Measurements from ENCODE around the gene TTLL3.
"Not testable (repeated sequence)": the region's sequence is repeated elsewhere in the genome, so short reads cannot be mapped to it uniquely, and the experiment has no call there.

The TTLL3 gene

DNA sequence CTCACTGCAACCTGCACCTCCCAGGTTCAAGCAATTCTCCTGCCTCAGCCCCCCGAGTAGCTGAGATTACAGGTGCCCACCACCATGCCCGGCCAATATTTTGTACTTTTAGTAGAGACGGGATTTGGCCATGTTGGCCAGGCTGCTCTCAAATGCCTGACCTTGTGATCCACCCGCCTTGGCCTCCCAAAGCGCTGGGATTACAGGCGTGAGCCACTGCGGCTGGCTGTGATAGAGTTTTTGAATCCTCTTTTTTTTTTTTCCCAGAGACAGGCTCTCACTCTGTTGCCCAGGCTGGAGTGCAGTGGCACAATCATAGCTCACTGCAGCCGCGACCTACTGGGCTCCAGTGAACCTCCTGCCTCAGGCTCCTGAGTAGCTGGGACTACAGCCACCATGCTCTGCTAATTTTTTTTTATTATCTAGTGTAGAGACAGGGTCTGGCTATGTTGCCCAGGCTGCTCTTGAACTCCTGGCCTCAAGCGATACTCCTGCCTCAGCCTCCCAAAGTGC is 55.1 kb downstream of the TTLL3 start:
- DNase-seq (ENCODE audit: low read depth in 2 of 3, low spot score in 2 of 3) = not testable (repeated sequence)

DNA sequence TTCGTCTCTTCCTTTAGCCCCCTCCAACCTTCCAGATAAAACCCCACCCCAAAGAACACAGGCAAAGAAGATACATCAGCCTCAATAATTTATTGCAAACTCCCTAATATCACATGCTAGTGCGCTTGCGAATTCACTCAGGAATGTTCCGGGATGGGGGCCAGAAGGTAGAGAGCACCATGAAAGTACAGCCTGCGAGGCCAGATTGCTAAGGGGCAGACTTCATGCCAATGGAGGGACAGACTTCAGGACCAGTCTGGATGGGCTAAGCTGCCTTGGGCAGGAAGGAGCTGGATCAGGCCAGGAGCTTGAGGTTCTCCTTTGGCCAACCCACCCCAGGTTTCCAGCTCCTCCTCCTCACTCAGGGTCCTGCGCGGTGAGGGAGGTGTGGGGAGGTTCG is 56.6 kb downstream of the TTLL3 start:
- no peak for DNase-seq (ENCODE audit: low read depth in 2 of 3, low spot score in 2 of 3)

DNA sequence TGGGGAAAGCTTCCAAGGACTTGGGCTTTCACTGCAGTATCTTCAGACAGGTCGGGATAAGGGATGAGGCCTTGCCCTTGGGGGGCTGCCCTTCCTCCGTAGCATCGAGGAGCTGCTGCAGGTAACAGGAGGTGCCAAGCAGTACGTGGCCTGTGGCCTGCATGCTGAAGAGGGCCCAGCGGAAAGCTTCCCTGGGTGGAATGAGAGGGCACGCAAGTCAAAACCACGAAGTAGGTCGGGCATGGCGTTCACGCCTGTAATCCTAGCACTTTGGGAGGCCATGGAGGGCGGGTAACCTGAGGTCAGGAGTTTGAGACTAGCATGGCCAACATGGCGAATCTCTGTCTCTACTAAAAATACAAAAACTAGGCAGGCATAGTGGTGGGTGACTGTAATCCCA is 57.0 kb downstream of the TTLL3 start:
- no peak for DNase-seq (ENCODE audit: low read depth in 2 of 3, low spot score in 2 of 3)

DNA sequence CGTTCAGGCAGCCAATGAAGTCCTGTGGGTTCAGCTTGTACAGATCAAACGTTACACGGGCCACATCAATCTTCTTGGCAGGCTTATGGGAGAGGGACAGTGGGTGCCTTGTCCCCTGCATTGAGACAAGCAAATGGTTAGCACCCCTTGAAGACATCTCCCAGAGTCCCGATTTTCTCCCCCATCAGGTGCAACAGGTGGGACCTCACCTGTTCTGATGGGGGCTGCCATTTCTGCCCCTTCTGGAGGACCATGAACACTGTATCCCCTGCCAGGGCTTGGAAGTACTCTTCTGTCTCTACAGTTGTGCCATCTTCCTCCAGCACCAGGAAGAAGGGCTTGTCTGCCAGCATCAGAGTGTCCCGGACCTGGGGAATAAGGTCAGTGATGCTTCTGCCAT is 59.9 kb downstream of the TTLL3 start:
- DNase-seq (ENCODE audit: low read depth in 2 of 3, low spot score in 2 of 3) = no peak

DNA sequence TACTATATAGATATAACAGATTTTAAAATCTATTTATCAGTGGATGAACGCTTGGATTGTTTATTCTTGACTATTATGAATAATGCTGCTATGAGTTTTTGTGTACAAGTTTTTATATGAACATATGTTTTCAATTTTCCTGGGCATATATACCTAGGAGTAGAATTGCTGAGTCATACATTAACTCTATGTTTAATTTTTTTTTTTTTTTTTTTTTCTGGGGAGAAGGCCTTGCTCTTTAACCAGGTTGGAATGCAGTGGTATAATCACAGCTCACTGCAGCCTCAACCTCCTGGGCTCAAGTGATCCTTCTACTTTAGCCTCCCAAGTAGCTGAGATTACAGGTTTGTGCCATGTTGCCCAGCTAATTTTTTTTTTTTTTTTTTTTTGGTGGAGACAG is 60.9 kb downstream of the TTLL3 start:
- DNase-seq (ENCODE audit: low read depth in 2 of 3, low spot score in 2 of 3) = no peak

DNA sequence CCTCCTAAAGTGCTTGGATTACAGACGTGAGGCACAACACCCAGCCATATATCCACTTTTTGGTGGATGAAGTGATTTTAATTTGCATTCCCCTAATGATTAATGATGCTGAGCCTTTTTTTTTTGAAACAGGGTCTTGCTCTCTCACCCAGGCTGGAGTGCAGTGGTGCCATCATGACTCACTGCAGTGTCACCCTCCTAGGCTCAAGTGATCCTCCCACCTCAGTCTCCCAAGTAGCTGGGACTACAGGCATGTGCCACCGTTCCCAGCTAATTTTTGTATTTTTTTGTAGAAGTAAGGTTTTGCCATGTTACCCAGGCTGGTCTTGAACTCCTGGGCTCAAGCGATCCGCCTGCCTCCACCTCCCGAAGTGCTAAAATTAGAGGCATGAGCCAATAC is 62.0 kb downstream of the TTLL3 start:
- DNase-seq (ENCODE audit: low read depth in 2 of 3, low spot score in 2 of 3) = not testable (repeated sequence)

DNA sequence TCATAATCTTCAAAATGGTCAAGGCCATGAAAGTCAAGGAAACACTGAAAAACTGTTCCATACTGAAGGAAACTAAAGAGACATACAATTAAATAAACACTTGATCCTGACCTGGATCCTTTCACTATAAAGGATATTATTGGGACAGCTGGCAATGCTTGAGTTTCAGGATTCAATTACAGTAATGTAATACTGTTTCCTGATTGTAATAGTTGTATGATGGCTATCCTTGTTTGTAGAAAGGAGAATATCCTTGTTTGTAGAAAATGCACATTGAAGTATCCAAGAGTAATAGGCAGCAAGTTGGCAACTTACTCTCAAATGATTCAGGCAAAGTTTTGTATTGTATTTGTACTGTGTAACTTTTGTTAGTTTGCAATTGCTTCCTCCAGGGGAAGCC is 65.4 kb downstream of the TTLL3 start:
- DNase-seq (ENCODE audit: low read depth in 2 of 3, low spot score in 2 of 3) = no peak

DNA sequence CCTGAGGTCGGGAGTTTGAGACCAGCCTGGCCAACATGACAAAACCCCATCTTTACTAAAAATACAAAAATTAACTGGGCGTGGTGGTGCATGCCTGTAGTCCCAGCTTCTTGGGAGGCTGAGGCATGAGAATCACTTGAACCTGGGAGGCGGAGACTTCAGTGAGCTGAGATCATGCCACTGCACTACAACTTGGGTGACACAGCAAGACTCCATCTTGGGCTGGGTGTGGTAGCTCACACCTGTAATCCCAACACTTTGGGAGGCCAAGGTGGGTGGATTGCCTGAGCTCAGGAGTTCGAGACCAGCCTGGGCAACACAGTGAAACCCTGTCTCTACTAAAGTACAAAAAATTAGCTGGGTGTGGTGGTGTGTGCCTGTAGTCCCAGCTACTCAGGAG is 66.2 kb downstream of the TTLL3 start:
- not testable (repeated sequence) for DNase-seq (ENCODE audit: low read depth in 2 of 3, low spot score in 2 of 3)

DNA sequence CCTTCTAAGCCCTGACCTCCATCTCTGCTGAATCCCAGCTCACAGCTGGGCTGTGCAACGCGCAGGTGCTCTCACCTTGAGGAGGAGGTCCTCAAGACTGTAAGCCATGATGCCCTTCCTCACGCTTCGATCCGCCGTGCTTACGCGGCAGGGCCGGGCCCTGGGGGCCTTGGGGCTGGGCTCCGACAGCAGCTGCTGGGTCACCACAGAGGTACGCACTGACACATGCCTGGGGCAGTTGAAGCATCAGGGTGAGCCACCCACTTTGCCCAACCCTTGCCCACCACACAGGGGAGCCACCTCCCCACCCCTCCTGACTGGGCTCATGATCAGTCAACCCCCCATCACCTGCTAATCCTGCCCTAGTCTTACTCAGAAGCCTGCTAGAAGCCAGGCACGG is 66.9 kb downstream of the TTLL3 start:
- DNase-seq (ENCODE audit: low read depth in 2 of 3, low spot score in 2 of 3) = no peak

DNA sequence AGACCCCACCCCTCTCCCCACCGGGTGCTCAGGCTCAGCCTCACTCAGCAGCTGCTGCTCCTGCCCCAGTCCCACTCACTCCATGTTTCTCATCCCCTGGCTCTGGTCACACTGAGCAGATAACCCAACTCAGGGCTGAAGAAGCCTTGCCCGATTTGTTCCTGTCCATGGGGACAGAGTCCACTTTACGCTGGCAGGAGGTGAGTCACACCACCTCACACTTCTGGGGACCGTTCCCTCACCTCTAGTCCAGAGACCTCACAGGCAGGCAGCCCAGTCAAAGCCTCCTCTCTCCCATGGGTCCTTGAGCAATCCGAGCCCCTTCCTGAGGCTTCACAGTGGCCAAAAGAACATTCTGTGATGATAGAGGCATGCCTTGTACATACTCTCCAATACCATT is 68.6 kb downstream of the TTLL3 start:
- no peak for DNase-seq (ENCODE audit: low read depth in 2 of 3, low spot score in 2 of 3)

DNA sequence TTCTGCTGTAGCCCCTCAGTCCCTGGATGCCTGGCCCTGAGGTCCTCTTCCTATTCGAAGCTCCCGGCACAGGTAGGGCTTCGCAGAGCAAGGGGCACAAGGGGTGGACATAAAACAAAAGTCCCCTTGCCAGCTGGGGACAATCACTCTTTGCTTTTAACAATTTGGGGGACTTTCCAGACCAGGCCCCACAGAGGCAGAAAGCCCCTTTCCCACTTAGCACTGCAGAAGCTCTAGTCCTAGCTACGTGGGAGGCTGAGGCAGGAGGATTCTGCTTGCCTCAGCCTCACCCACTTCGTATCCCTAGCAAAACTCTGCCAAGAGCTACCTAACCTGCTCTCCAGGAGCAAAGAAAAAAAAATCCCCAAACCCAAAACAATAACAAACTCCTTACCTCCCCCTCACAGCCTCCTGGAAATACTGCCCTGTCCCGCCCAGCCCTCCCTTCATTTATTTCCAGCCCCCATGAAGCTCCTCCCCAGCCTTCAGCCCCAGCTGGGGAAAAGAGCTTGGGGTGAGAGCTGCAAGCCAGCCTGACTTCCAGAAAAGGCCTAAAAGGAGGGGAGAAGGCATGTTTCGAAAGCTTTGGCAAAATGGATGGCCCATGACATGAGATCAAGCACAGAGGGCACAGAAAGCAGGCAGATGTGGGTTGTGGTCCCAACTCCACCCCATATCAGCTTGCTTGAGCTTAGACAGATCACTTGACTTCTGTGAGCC is 69.9 kb downstream of the TTLL3 start, which contains the start of gene CIDEC:
TSS of gene CIDEC (minus strand) at position 424 of the 720 bp plus-strand sequence. CDS start 1,767 bp downstream, outside the sequence.
- DNase-seq (ENCODE audit: low read depth in 2 of 3, low spot score in 2 of 3) = no peak

DNA sequence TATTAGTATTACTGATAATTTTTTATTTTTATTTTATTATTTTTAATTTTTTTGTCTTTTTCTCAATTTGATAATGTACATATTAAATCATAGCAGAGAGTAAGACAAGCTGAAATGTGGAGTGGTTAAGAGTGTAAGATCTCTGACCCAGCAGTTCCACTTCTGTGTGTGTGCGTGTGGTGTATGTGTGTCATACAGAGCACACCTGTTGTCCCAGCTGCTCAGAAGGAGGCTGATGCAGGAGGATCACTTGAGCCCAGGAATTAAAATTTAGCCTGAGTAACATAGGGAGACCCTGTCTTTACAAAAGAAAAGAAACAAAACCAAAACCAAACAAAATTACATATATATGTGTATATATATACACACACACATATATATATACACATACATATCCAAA is 71.4 kb downstream of the TTLL3 start:
- no peak for DNase-seq (ENCODE audit: low read depth in 2 of 3, low spot score in 2 of 3)

DNA sequence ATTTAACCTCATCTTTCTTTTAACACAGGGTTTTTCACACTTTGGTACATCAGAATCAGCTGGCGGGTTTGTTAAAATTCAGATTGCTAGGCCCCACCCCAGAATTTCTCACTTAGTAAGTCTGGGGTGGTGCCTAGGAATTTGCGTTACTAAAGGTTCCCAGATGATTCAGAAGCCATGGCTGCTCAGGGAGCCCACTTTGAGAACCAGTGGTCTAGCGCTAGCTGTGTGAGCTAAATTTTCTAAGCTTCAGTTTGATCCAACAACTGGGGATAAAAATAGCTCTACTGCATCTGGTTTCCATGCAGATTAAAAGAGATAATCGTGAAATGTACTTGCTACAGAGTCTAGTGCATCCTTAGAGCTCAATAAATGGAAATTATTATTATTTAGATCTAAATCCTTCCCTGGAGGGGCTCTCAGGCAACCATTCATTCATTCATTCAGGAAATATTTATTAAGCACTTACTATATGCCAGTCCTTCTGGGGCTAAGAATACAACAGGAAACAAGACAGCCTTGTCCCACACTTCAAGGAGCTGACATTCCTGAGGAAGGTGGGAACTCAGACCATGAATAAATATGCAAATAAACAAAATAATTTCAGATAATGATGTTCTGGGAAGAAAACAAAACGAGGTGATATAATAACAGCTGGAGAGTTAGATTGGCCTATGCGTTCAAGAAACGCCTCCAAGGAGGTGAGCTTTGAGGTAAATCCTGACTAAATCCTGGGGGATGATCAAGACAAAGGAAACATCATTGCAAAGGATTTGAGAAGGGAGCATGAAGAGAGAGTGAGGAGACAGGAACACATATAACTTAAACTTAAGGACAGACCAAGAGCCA is 73.9 kb downstream of the TTLL3 start:
- no peak for DNase-seq (ENCODE audit: low read depth in 2 of 3, low spot score in 2 of 3)

DNA sequence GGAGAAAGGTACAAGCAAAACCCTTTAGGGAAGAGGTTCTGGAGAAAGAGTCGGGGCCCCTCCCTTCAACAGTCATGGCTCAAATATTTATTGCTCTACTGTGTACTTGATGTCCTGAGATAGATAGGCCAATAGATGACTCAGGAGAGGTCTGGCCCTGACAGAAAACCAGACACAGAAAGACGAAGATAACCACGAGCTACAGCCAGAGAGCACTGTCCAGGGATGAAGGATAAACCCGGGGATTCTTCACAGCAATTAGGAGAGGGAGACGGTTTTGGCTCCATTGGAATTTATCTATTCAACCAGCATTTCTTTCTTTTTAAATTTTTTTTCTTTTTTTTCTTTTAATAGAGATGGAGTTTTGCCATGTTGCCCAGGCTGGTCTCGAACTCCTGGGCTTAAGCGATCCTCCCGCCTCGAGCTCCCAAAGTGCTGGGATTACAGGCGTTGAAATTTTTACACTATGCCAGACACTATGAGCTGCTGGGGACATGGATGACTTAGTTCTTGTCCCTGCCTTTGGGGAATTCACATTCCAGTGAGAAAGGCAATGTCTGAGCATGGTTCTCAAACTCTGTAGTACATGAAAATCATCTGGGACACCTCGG is 74.6 kb downstream of the TTLL3 start:
- DNase-seq (ENCODE audit: low read depth in 2 of 3, low spot score in 2 of 3) = no peak

Data from activated CD8-positive, alpha-beta memory T cell treated with anti-CD3 and anti-CD28 coated beads for 48 hours (primary cell).